ENCODE data around the gene PPP3R1. TPM values are rescaled to one million over a fixed set of nuclear protein-coding genes. Genes with fewer than 3 reads are reported as not detected.

PPP3R1 gene
- total and polyA plus RNA-seq, 9 of the 15 experiments (the other 6 are each of a cell fraction or from before 2014, with no cell fraction given) = 3.7 to 70.0 (median 24.8) TPM

DNA sequence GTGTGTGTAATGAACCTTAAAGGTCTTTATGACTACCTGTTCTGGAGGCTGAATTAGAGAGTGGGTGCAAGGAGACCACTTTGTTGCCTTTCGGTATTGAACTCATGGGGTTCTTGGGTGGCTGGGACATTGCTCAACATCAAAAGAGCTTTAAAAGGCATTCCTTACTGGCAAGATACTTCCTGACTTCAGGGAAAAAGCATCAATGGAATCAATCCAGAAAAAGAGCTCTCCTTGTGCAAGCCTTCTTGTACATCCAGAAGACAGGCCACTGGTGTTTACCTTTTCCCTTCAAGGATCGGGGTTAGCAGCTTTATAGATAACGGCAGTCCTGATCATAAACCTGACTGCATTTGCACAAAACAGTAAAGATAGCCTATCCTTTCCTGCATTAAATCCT is 85.1 kb downstream of the PPP3R1 start:
- ATAC-seq = no peak
- H3K4me1 ChIP-seq (replicated peaks in 1 of 2; ENCODE audit: control insufficient read depth in 2 of 2, insufficient read depth in 2 of 2, low read length in 2 of 2) = no peaks in the 10 kb centered on the region
- WGBS (ENCODE audit: insufficient coverage, low coverage, missing lambda C conversion rate) = 53% methylated on average over 3 of the region's 3 CpGs
- no peaks in the 10 kb centered on the region for H4K20me1 ChIP-seq (replicated peaks; ENCODE audit: control insufficient read depth, insufficient read depth, low read length)
- FAIRE-seq = no peak
- no peaks in the 10 kb centered on the region for H3K9me1 ChIP-seq (ENCODE audit: control insufficient read depth, insufficient read depth, low read length)
- intact Hi-C loops (cut with micrococcal nuclease) = no loop called here
- BruUV-seq (replicated peaks) = no TSS peak
- peaks cover 17% of the 10 kb centered on the region; the same call in 2 of the 3 replicates for H3K79me2 ChIP-seq (ENCODE audit: control insufficient read depth, insufficient read depth, low read length)
- no peaks in the 10 kb centered on the region for H3K27me3 ChIP-seq (ENCODE audit: control insufficient read depth in 2 of 2, insufficient read depth in 2 of 2, low read length in 2 of 2)
- H3K9ac ChIP-seq (ENCODE audit: insufficient read depth in 1 of 2, low read depth in 2 of 2, low read length in 2 of 2) = no peak overlapping the region
- POLR2A ChIA-PET = interaction anchor here (0.9 to 1.4 kb wide), 2 partner anchors 12 to 19 kb away, joined by 3 read pairs; no protein-coding TSS in a partner anchor
- CTCF ChIA-PET (ENCODE audit: low intra/inter-chr PET ratio) = no interaction called here
- no peak overlapping the region for H3K4me3 ChIP-seq
- H2AFZ ChIP-seq (ENCODE audit: low read depth, low read length) = no peak overlapping the region
- H3K27ac ChIP-seq (ENCODE audit: extremely low read depth, low read depth, low read length) = no peak overlapping the region
- in situ Hi-C loops (cut with MboI) = no loop called here
- H3K9me3 ChIP-seq (replicated peaks; ENCODE audit: control insufficient read depth, insufficient read depth, low read depth, low read length) = no peaks in the 10 kb centered on the region
- H3K36me3 ChIP-seq (ENCODE audit: control insufficient read depth, insufficient read depth, low read length) = peaks cover 86% of the 10 kb centered on the region
- H3K4me2 ChIP-seq (ENCODE audit: insufficient read depth, low read length) = no peak overlapping the region
- no peak for DNase-seq (ENCODE audit: extremely low read depth in 1 of 4, low spot score in 3 of 4)
- TF ChIP-seq TAF9B (IDR thresholded peaks at IDR 0.05; ENCODE audit: partially characterized antibody) = no peak
- TF ChIP-seq ZNF146 (CRISPR knock-in tag; IDR thresholded peaks at IDR 0.05; ENCODE audit: unreplicated experiment) = no peak
- no peak for TF ChIP-seq FOXJ3 (CRISPR knock-in tag; IDR thresholded peaks at IDR 0.05)
- no peak for TF ChIP-seq HDAC6 (IDR thresholded peaks at IDR 0.05; ENCODE audit: low read depth, low read length)
- TF ChIP-seq FUS (optimal IDR thresholded peaks at IDR 0.05; ENCODE audit: low read depth, low read length) = no peak
- no peak for TF ChIP-seq CXXC5 (CRISPR knock-in tag; IDR thresholded peaks at IDR 0.05)
- no peak for TF ChIP-seq NCOR1 (IDR thresholded peaks at IDR 0.05)

GRCh38 chr2:68163641-68164040 is 88.7 kb downstream of the PPP3R1 start:
- Histone ChIP-seq H4K20me1 (replicated peaks; ENCODE audit: control insufficient read depth, insufficient read depth, low read length) (no peaks in the 10 kb centered on the region), H3K9me3 (replicated peaks; ENCODE audit: control insufficient read depth, insufficient read depth, low read depth, low read length) (no peaks in the 10 kb centered on the region), H3K4me3 (no peak overlapping the region), H3K9ac (ENCODE audit: insufficient read depth in 1 of 2, low read depth in 2 of 2, low read length in 2 of 2) (no peak overlapping the region), H2AFZ (ENCODE audit: low read depth, low read length) (no peak overlapping the region), H3K4me2 (ENCODE audit: insufficient read depth, low read length) (no peak overlapping the region), H3K79me2 (ENCODE audit: control insufficient read depth, insufficient read depth, low read length) (peaks cover 31% of the 10 kb centered on the region), H3K27ac (ENCODE audit: extremely low read depth, low read depth, low read length) (no peak overlapping the region), H3K9me1 (ENCODE audit: control insufficient read depth, insufficient read depth, low read length) (no peaks in the 10 kb centered on the region), H3K4me1 (replicated peaks in 1 of 2; ENCODE audit: control insufficient read depth in 2 of 2, insufficient read depth in 2 of 2, low read length in 2 of 2) (no peaks in the 10 kb centered on the region), H3K36me3 (ENCODE audit: control insufficient read depth, insufficient read depth, low read length) (peaks cover 86% of the 10 kb centered on the region), H3K27me3 (ENCODE audit: control insufficient read depth in 2 of 2, insufficient read depth in 2 of 2, low read length in 2 of 2) (no peaks in the 10 kb centered on the region)
- TF ChIP-seq ZNF584 (CRISPR knock-in tag; IDR thresholded peaks at IDR 0.05; ENCODE audit: low read depth) = no peak
- TF ChIP-seq, protein P1, sequence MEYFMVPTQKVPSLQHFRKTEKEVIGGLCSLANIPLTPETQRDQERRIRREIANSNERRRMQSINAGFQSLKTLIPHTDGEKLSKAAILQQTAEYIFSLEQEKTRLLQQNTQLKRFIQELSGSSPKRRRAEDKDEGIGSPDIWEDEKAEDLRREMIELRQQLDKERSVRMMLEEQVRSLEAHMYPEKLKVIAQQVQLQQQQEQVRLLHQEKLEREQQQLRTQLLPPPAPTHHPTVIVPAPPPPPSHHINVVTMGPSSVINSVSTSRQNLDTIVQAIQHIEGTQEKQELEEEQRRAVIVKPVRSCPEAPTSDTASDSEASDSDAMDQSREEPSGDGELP (CRISPR knock-in tag; IDR thresholded peaks at IDR 0.05; ENCODE audit: borderline replicate concordance) = no peak
- TF ChIP-seq ZNF785 (CRISPR knock-in tag; IDR thresholded peaks at IDR 0.05) = no peak
- TF ChIP-seq, protein P2, sequence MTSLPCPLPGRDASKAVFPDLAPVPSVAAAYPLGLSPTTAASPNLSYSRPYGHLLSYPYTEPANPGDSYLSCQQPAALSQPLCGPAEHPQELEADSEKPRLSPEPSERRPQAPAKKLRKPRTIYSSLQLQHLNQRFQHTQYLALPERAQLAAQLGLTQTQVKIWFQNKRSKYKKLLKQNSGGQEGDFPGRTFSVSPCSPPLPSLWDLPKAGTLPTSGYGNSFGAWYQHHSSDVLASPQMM (CRISPR knock-in tag; IDR thresholded peaks at IDR 0.05) = no peak
- no peak for TF ChIP-seq RFX7 (CRISPR knock-in tag; IDR thresholded peaks at IDR 0.05)
- no peak for TF ChIP-seq RFX5 (IDR thresholded peaks at IDR 0.05; ENCODE audit: low read depth, low read length)
- no peak for TF ChIP-seq ZNF354B (CRISPR knock-in tag; IDR thresholded peaks at IDR 0.05)
- TF ChIP-seq GATAD2A (IDR thresholded peaks at IDR 0.05) = no peak
- no peak for TF ChIP-seq KAT8 (IDR thresholded peaks at IDR 0.05; ENCODE audit: low read depth)
- ChIA-PET CTCF (ENCODE audit: low intra/inter-chr PET ratio) (no interaction called here), POLR2A (no interaction called here)
- BruUV-seq (replicated peaks) = no TSS peak
- DNase-seq (ENCODE audit: extremely low read depth in 1 of 4, low spot score in 3 of 4) (no peak), ATAC-seq (no peak), FAIRE-seq (no peak)
- intact Hi-C loops (cut with micrococcal nuclease) (no loop called here), in situ Hi-C loops (cut with MboI) (no loop called here)
- WGBS (ENCODE audit: insufficient coverage, low coverage, missing lambda C conversion rate) = 100% methylated on average over 1 of the region's 1 CpG

Measured in K562 (cell line).